Keratinocyte (primary cell): ENCODE data around the gene MIDN. TPM values are rescaled to one million over a fixed set of nuclear protein-coding genes. Genes with fewer than 3 reads are reported as not detected.

Experiments used
- DNase-seq: peaks from one replicate; pipeline ENCODE4 v3.0.0-alpha.2; 2011; ENCODE audit warnings: low read depth, missing footprints, low spot score
- FAIRE-seq: peaks from 2 replicates; lab custom pipeline; 2011; peaks lifted over from hg19 to GRCh38; lab: Jason Lieb, UNC
- H2AFZ ChIP-seq: 2 replicates; pipeline ENCODE4 v1.6.0; 2012; ENCODE audit warnings: low read length, control low read depth, inconsistent platforms; ENCODE audit not compliant: control insufficient read depth
- H3K27ac ChIP-seq: 2 replicates; pipeline ENCODE4 v1.5.1; 2011; ENCODE audit warnings: low read length; ENCODE audit not compliant: control insufficient read depth, insufficient read depth
- H3K27me3 ChIP-seq: 3 replicates; pipeline ENCODE4 v1.6.0; 2011; ENCODE audit warnings: low read length; ENCODE audit not compliant: control insufficient read depth, insufficient read depth; ENCODE audit errors: extremely low read depth
- H3K36me3 ChIP-seq, 2 experiments: 2 replicates in 1 of 2; 3 replicates in 1 of 2; pipeline ENCODE4 v1.5.1; 2011; ENCODE audit warnings: low read length in 2 of 2, mild to moderate bottlenecking in 1 of 2; ENCODE audit not compliant: control insufficient read depth in 2 of 2, insufficient read depth in 2 of 2; ENCODE audit errors: extremely low read depth in 1 of 2
- H3K4me1 ChIP-seq: 3 replicates; pipeline ENCODE4 v1.5.1; 2011; ENCODE audit warnings: low read length; ENCODE audit not compliant: control insufficient read depth, insufficient read depth; ENCODE audit errors: extremely low read depth
- H3K4me2 ChIP-seq: 3 replicates; pipeline ENCODE4 v1.6.0; 2011; ENCODE audit warnings: low read depth, low read length; ENCODE audit not compliant: control insufficient read depth, insufficient read depth; ENCODE audit errors: extremely low read depth
- H3K4me3 ChIP-seq, 3 experiments: fragments of 200-600 bp in 1 of 3; sonication (generic) in 1 of 3; 2 replicates in 2 of 3; 3 replicates in 1 of 3; pipeline ENCODE4 v1.5.1; 2011 to 2016; ENCODE audit warnings: low read length in 3 of 3, mild to moderate bottlenecking in 3 of 3, control low read depth in 2 of 3, inconsistent platforms in 1 of 3, low read depth in 1 of 3, mixed read lengths in 1 of 3, mixed run types in 1 of 3, moderate library complexity in 1 of 3; ENCODE audit not compliant: control insufficient read depth in 2 of 3, insufficient read depth in 2 of 3; ENCODE audit errors: extremely low read depth in 1 of 3
- H3K79me2 ChIP-seq: 2 replicates; pipeline ENCODE4 v1.6.0; 2012; ENCODE audit warnings: low read length; ENCODE audit not compliant: control insufficient read depth, insufficient read depth
- H3K9ac ChIP-seq: 3 replicates; pipeline ENCODE4 v1.6.0; 2011; ENCODE audit warnings: low read length; ENCODE audit not compliant: control insufficient read depth, insufficient read depth; ENCODE audit errors: extremely low read depth
- H3K9me1 ChIP-seq: 3 replicates; pipeline ENCODE4 v1.6.0; 2011; ENCODE audit warnings: low read length; ENCODE audit not compliant: control insufficient read depth, insufficient read depth; ENCODE audit errors: extremely low read depth
- H3K9me3 ChIP-seq: 2 replicates; pipeline ENCODE4 v1.5.1; 2012; ENCODE audit warnings: low read depth, low read length; ENCODE audit not compliant: control insufficient read depth
- H4K20me1 ChIP-seq: 3 replicates; pipeline ENCODE4 v1.6.0; 2011; ENCODE audit warnings: low read length; ENCODE audit not compliant: control insufficient read depth, insufficient read depth; ENCODE audit errors: extremely low read depth
- CTCF ChIP-seq, 3 experiments: IDR thresholded peaks in 1 of 3; conservative IDR thresholded peaks in 1 of 3; optimal IDR thresholded peaks in 1 of 3; 2 replicates in 2 of 3; 3 replicates in 1 of 3; pipeline versions ENCODE3 to v1.5.1; 2011; ENCODE audit warnings: low read length in 3 of 3, mild to moderate bottlenecking in 3 of 3, moderate library complexity in 2 of 3, control low read depth in 1 of 3, inconsistent platforms in 1 of 3; ENCODE audit not compliant: insufficient read depth in 2 of 3; ENCODE audit errors: extremely low read depth in 1 of 3
- EZH2 ChIP-seq: IDR thresholded peaks from one replicate; pipeline ENCODE4 v1.6.1; 2012; ENCODE audit warnings: inconsistent platforms, mild to moderate bottlenecking, low read length, moderate library complexity
- dilution Hi-C: fragments of 300-500 bp; cut with MboI; formaldehyde crosslinking; loops from one replicate; pipeline ENCODE4 v1.7.0; 2020; ENCODE audit warnings: low sequenced_read_pairs; ENCODE audit not compliant: extremely low pct_ligation_motif_present
- polyA plus RNA-seq, 5 experiments: library from polyadenylated mRNA; depleted of rRNA in 3 of 5; stranded (reverse) in 3 of 5; stranded (forward) in 1 of 5; unstranded in 1 of 5; fragments of >200 nt; gene quantifications; 1 replicate in 1 of 5; 2 replicates in 3 of 5; 3 replicates in 1 of 5; pipeline versions ENCODE4 v1.2.1 to v1.2.3, GENCODE V29; 2011 to 2012; ENCODE audit warnings: missing spikeins in 2 of 5, low read depth in 1 of 5, low replicate concordance in 1 of 5

The MIDN gene
- polyA plus RNA-seq, 1 donor (not counting 4 experiments of a cell fraction or from before 2014, with no cell fraction given), result 4.7 TPM

GRCh38 chr19:1239796-1240737 is 8.3 kb upstream of the MIDN start:
- Histone ChIP-seq H3K9me3 (no peaks in the 10 kb centered on the region), H3K36me3 (no peaks in the 10 kb centered on the region), H3K4me1 (peaks cover 37% of the 10 kb centered on the region), H3K4me3 (peak overlapping the region in 2 of 3 experiments; percentile 22 to 48), H4K20me1 (no peaks in the 10 kb centered on the region), H3K79me2 (peaks cover 23% of the 10 kb centered on the region), H3K4me2 (peak overlapping the region; percentile 75), H3K9ac (peak overlapping the region; percentile 9), H3K27me3 (no peaks in the 10 kb centered on the region), H3K9me1 (no peaks in the 10 kb centered on the region), H3K27ac (no peak overlapping the region), H2AFZ (peak overlapping the region; percentile 77)
- TF ChIP-seq EZH2 (no peak), CTCF (optimal IDR thresholded peaks at IDR 0.05 in 1 of 3, IDR thresholded peaks at IDR 0.05 in 1 of 3, conservative IDR thresholded peaks at IDR 0.05 in 1 of 3; ENCODE audit: extremely low read depth in 1 of 3, insufficient read depth in 2 of 3, low read length in 3 of 3) (peak; percentile 55 to 78 (median 74))
- DNase-seq (no peak), FAIRE-seq (no peak)
- dilution Hi-C loops, result no loop called here

DNA sequence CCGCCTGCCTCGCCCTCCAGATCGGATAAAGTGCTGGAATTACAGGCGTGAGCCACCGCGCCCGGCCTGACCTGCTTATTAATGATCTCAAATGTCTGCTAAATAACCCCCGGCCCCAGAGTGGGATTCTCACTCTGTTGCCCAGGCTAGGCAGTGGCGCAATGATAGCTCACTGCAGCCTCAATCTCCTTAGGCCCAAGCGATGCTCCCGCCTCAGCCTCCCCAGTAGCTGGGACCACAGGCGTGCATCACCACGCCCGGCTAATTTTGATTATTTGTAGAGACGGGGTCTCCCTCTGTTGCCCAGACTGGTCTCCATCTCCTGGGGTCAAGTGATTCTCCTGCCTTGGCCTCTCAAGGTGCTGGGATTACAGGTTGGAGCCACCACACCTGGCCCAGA is 7.5 kb upstream of the MIDN start:
- Histone ChIP-seq H3K4me2 (peak overlapping the region; percentile 91), H3K27ac (no peak overlapping the region), H2AFZ (no peak overlapping the region), H3K79me2 (peaks cover 23% of the 10 kb centered on the region), H3K4me1 (peaks cover 38% of the 10 kb centered on the region), H4K20me1 (no peaks in the 10 kb centered on the region), H3K9ac (peak overlapping the region; percentile 79), H3K9me3 (no peaks in the 10 kb centered on the region), H3K4me3 (peak overlapping the region in 2 of 3 experiments; percentile 34 to 84), H3K9me1 (no peaks in the 10 kb centered on the region), H3K27me3 (no peaks in the 10 kb centered on the region), H3K36me3 (no peaks in the 10 kb centered on the region)
- TF ChIP-seq EZH2 (no peak), CTCF (optimal IDR thresholded peaks at IDR 0.05 in 1 of 3, IDR thresholded peaks at IDR 0.05 in 1 of 3, conservative IDR thresholded peaks at IDR 0.05 in 1 of 3; ENCODE audit: extremely low read depth in 1 of 3, insufficient read depth in 2 of 3, low read length in 3 of 3) (no peak)
- FAIRE-seq (no peak), DNase-seq (no peak)
- dilution Hi-C loops, result no loop called here
